HT-29 (cell line): ENCODE results near the gene CCL2. TPM values are rescaled to one million over a fixed set of nuclear protein-coding genes. Genes with fewer than 3 reads are reported as not detected.

Experiments
- DNase-seq: peaks from one replicate; pipeline ENCODE4 v3.0.0-alpha.2; 2015; ENCODE audit warnings: low spot score
- total RNA-seq: library from RNA; depleted of rRNA; stranded (reverse); fragments of >200 nt; shearing (Covaris generic); gene quantifications from 2 replicates; pipeline ENCODE4 v1.2.3, GENCODE V29; 2014

The CCL2 gene
- total RNA-seq, 1 experiment from 2014 or later: not detected

GRCh38 chr17:34237458-34237857 lies 17.6 kb upstream of the CCL2 start:
- DNase-seq: no peak

DNA sequence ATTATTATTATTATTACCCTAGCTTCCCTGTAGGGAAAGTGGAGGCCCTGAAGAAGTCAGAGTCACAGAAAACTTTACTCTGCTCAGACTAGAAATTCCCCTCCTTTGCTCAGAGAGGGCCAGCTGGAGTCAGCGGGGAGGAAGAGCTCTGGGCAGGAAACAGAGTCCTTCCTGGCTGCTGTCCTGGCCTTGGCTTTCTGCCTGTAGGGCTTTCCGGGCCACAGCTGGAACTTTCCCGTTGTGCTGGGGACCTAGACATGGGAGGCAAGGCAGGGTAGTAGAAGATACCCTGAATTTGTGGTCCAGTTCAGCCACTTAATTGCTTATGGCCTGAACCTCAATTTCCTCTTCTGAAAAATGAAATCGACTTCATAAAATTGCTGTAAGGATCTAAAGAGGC lies 14.0 kb upstream of the CCL2 start:
- DNase-seq: no peak

- no peak for DNase-seq
Observed at GRCh38 chr17:34242587-34243363, 12.3 kb upstream of the CCL2 start.

- DNase-seq: no peak
Observed at GRCh38 chr17:34243364-34244320, 11.4 kb upstream of the CCL2 start.

DNA sequence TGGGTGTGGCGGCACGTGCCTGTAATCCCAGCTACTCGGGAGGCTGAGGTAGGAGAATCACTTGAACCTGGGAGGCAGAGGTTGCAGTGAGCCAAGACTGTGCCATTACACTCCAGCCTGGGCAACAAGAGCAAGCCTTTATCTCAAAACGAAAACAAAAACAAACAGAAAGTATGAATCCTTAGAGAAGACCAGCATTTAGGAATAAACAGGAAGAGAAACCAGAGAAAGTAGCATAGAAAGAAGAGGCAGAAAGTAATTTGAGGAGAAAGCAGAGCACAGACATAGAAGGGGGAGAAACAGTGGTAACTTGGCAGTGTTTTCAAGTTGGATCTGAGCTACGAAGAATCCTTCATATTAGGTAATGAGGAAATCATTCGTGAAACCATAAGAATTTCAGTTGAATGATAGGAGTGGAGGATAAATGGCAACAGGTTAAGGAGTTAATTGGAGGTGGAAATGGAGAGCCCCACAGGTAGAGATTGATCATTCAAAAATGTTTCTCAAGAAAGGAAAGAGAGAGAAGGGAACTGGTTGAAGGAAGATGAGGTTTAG lies 9.7 kb upstream of the CCL2 start:
- DNase-seq: no peak

- no peak for DNase-seq
Observed at GRCh38 chr17:34246446-34246845, 8.6 kb upstream of the CCL2 start.

DNA sequence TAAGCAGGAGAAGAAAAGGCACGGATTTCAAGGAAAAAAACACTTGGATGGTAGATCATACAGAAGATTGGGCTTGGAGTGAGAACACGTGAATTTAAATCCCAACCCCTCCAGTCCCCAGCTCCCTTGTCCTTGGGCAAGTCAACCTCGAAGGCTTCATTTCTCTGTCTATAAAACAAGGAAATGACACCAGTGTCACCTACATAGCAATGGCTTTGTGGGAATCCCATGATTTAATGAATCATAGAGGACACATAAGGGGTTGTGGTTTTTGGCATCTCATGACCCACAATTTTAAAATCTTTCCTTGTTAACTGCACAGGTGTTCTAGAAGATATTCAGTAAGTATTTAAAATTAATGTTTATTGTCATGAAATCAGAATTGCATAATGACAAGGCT lies 8.2 kb upstream of the CCL2 start:
- no peak for DNase-seq

- no peak for DNase-seq
Observed at GRCh38 chr17:34248511-34249024, 6.5 kb upstream of the CCL2 start.

DNA sequence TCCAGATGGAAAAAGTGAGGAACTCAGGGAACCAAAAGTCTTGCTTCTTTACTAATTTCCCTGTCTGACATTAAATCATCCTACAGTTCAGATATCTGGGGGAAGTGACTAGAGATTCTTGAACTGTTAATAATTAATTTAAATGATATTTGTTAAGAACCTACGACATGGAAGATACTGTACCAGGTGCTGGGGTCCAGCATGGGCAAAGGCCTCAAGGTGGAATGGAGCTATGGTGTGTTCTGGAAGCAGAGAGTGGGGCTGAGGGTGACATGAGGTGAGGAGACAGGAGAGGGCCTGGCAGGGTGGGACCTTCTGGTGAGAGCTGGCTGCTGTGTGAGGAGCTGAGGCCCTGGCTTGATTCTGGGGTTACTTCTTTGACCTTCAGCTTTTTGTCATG lies 6.0 kb upstream of the CCL2 start:
- DNase-seq: no peak

- no peak for DNase-seq
Observed at GRCh38 chr17:34249478-34249877, 5.6 kb upstream of the CCL2 start.

DNA sequence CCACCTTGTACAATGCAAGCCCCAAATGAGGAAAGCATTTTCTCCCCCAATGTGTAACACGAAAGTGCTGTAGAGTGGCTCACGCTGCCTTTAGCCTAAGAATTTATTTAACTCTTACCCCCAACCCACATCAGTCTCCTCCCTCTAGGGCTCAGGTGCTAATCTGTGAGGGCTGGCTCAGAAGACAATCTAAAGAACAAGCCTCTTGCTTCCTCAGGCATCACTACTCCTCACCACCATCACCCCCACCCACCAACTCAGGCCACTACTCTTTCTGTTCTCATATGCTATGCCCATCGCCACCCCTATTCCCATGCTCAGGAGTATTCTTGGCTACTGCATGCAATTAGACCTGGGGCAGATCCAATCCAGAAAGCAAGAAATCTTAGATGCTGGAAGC lies 3.9 kb upstream of the CCL2 start:
- no peak for DNase-seq

- DNase-seq: no peak
Observed at GRCh38 chr17:34252095-34252443, 3.0 kb upstream of the CCL2 start.

DNA sequence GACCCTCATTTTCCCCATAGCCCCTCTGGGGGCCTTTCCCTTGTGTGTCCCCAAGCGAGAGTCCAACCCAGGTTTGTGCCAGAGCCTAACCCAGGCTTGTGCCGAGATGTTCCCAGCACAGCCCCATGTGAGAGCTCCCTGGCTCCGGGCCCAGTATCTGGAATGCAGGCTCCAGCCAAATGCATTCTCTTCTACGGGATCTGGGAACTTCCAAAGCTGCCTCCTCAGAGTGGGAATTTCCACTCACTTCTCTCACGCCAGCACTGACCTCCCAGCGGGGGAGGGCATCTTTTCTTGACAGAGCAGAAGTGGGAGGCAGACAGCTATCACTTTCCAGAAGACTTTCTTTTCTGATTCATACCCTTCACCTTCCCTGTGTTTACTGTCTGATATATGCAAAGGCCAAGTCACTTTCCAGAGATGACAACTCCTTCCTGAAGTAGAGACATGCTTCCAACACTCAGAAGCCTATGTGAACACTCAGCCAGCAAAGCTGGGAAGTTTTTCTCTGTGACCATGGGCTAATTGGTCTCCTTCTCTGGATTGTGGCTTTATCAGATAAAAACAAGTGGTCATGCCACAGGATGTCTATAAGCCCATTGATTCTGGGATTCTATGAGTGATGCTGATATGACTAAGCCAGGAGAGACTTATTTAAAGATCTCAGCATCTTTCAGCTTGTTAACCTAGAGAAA lies 2.5 kb upstream of the CCL2 start:
- no peak for DNase-seq

DNA sequence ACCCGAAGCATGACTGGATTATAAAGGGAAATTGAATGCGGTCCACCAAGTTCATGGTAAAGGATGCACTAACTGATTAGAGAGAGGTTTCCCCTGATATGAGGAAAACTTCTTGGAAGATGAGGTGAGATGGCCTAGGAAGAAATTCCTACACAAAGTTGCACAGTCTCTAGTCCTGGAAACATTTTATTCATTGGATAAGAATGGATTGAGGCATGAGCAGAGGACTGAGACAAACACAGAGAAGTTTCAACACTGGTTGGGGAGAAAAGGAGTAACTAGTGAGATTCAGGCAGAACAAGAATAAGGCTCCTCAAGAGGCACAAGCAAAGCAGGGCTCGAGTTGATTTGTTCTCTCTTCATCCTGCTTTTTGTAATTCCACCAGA lies 2.0 kb upstream of the CCL2 start:
- no peak for DNase-seq

DNA sequence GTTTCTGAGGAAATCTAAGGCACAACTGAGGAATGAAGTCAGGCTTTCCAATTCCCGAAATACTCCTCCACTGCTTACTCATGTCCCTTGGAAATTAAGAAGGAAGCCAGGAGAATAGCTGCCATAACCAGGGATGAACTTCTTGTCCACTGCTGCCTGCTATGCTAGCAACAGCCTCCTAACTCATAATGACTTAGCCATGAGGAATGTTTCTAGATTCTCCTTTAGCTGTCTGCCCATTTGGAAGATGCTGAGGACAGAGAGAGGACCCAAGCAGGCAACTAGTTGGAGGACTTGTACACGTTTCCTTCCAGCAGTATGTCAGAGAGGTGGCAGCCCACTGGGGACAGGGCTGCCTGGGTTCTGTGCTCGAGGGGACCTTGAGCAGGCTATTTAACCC lies 939 bp upstream of the CCL2 start:
- DNase-seq: no peak

GRCh38 chr17:34255381-34255732 lies 272 bp downstream of the CCL2 start:
- no peak for DNase-seq

DNA sequence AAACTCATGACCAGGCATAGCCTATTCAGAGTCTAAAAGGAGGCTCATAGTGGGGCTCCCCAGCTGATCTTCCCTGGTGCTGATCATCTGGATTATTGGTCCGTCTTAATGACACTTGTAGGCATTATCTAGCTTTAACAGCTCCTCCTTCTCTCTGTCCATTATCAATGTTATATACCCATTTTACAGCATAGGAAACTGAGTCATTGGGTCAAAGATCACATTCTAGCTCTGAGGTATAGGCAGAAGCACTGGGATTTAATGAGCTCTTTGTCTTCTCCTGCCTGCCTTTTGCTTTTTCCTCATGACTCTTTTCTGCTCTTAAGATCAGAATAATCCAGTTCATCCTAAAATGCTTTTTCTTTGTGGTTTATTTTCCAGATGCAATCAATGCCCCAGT lies 756 bp downstream of the CCL2 start:
- DNase-seq: no peak

- DNase-seq: no peak
Observed at GRCh38 chr17:34257299-34257985, 2.4 kb downstream of the CCL2 start.

- DNase-seq: no peak
Observed at GRCh38 chr17:34257986-34258326, 2.9 kb downstream of the CCL2 start.

DNA sequence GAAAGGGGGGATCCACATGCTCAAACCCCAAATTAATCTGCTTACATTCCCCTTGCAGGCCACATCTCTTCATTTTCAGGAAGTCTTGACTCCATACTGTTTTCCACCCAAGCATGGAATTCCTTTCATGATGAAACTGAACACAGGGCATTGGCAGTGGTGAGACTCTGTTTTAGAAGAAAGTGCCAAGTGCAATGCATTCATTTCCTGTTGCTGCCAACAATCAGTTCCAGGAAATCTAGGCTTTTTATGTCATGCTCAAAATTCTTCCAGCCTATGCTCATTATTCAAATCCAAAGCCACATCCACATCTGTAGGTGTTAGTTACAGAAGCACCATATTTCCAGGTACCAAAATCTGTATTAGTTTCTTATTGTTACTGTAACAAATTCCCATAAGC lies 4.1 kb downstream of the CCL2 start:
- DNase-seq: no peak

DNA sequence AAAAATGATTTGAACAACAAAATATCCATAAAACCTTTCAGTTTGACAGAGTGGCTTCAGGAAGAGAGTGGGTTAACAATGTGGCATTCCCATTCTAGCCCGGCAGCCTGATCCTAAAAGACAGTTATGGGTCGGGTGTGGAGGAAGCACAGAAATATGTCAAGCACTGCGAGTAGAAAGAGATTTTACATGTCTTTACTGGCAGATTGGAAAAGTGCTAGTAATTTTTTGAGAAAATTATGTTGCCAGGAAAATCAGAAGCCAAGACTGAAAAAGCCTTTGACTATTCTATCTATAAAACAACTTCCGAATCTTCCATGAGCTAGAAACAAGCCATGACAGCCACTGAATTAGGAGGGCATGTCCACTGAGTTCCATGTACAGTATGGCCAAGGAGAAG lies 5.8 kb downstream of the CCL2 start:
- no peak for DNase-seq
